DOHH2 (cell line): ENCODE measurements around the gene TNFRSF4.

Experiments used
- CTCF ChIP-seq: fragments of 200-600 bp; sonication (generic); IDR thresholded peaks from one replicate; pipeline ENCODE4 v1.5.1; 2014; ENCODE audit warnings: antibody characterized with exemption, mild to moderate bottlenecking, low read depth, low read length; ENCODE audit not compliant: poor library complexity, severe bottlenecking
- EZH2phosphoT487 ChIP-seq: fragments of 200-600 bp; sonication (generic); IDR thresholded peaks from 2 replicates; pipeline ENCODE4 v1.6.1; 2017; ENCODE audit warnings: borderline replicate concordance, mild to moderate bottlenecking, antibody characterized with exemption, low read length, moderate library complexity, mixed read lengths

GRCh38 chr1:1204425-1204920, 9.5 kb downstream of the TNFRSF4 start:
- no peak for TF ChIP-seq CTCF
- TF ChIP-seq EZH2phosphoT487: no peak
